GM21526 (cell line): Measurements from ENCODE around the gene DIDO1.

Experiments used
- ATAC-seq: cut with Tn5 transposase; IDR thresholded peaks from one replicate; pipeline ENCODE4 v1.9.1; 2021; ENCODE audit warnings: moderate library complexity; ENCODE audit not compliant: unreplicated experiment, low FRiP score

The DIDO1 gene

GRCh38 chr20:62898093-62898964 is 28.0 kb downstream of the DIDO1 start:
- ATAC-seq: no peak

GRCh38 chr20:62897666-62898065 is 28.6 kb downstream of the DIDO1 start:
- ATAC-seq: no peak

- ATAC-seq: no peak
Measured at GRCh38 chr20:62896526-62896925, 29.8 kb downstream of the DIDO1 start.

GRCh38 chr20:62895539-62895938 is 30.8 kb downstream of the DIDO1 start:
- no peak for ATAC-seq

GRCh38 chr20:62894261-62894660 is 32.0 kb downstream of the DIDO1 start:
- no peak for ATAC-seq

GRCh38 chr20:62893700-62894099 is 32.6 kb downstream of the DIDO1 start:
- ATAC-seq: no peak

GRCh38 chr20:62892348-62893304 is 33.7 kb downstream of the DIDO1 start:
- ATAC-seq: no peak

- ATAC-seq: no peak
Measured at GRCh38 chr20:62891111-62891510, 35.2 kb downstream of the DIDO1 start.

GRCh38 chr20:62890444-62890843 is 35.9 kb downstream of the DIDO1 start:
- no peak for ATAC-seq

GRCh38 chr20:62889871-62890270 is 36.4 kb downstream of the DIDO1 start:
- no peak for ATAC-seq

- ATAC-seq: no peak
Measured at GRCh38 chr20:62889411-62889810, 36.9 kb downstream of the DIDO1 start.

- no peak for ATAC-seq
Measured at GRCh38 chr20:62888910-62889309, 37.4 kb downstream of the DIDO1 start.

- no peak for ATAC-seq
Measured at GRCh38 chr20:62888406-62888805, 37.9 kb downstream of the DIDO1 start.

GRCh38 chr20:62887860-62888239 is 38.5 kb downstream of the DIDO1 start:
- ATAC-seq: no peak

GRCh38 chr20:62887152-62887859 is 39.0 kb downstream of the DIDO1 start:
- ATAC-seq: no peak

GRCh38 chr20:62886709-62887058 is 39.6 kb downstream of the DIDO1 start:
- ATAC-seq: no peak

GRCh38 chr20:62885896-62886708 is 40.2 kb downstream of the DIDO1 start:
- ATAC-seq: no peak

- ATAC-seq: no peak
Measured at GRCh38 chr20:62885046-62885895, 41.0 kb downstream of the DIDO1 start.

- ATAC-seq: no peak
Measured at GRCh38 chr20:62884556-62884955, 41.7 kb downstream of the DIDO1 start.
